ENCODE data around the gene TCF12. TPM values are rescaled to one million over a fixed set of nuclear protein-coding genes. Genes with fewer than 3 reads are reported as not detected.
"Not testable (repeated sequence)": the region's sequence is repeated elsewhere in the genome, so short reads cannot be mapped to it uniquely, and the experiment has no call there.

The TCF12 gene
- total RNA-seq, 2 experiments from 2014 or later: 55.8 to 59.4 TPM

- Mint-ChIP-seq H3K9me3 (peaks cover 12% of the 10 kb centered on the region), H3K4me3 (no peak overlapping the region), H3K27me3 (no peaks in the 10 kb centered on the region), H3K4me1 (peaks cover 29% of the 10 kb centered on the region), H3K27ac (no peak overlapping the region), H3K36me3 (peaks cover 42% of the 10 kb centered on the region)
- no peak for DNase-seq
Measured at GRCh38 chr15:56948764-56949101, 30.3 kb downstream of the TCF12 start.

GRCh38 chr15:56950979-56951378, 32.5 kb downstream of the TCF12 start:
- H3K4me1 Mint-ChIP-seq: peaks cover 26% of the 10 kb centered on the region
- no peak for DNase-seq
- peaks cover 44% of the 10 kb centered on the region for H3K36me3 Mint-ChIP-seq
- peaks cover 17% of the 10 kb centered on the region for H3K9me3 Mint-ChIP-seq
- no peak overlapping the region for H3K27ac Mint-ChIP-seq
- H3K4me3 Mint-ChIP-seq: no peak overlapping the region
- no peaks in the 10 kb centered on the region for H3K27me3 Mint-ChIP-seq

- Mint-ChIP-seq H3K27ac (no peak overlapping the region), H3K4me3 (no peak overlapping the region), H3K4me1 (peaks cover 22% of the 10 kb centered on the region)
Measured at GRCh38 chr15:56953790-56954189, 35.3 kb downstream of the TCF12 start.

GRCh38 chr15:56955011-56955410, 36.6 kb downstream of the TCF12 start:
- H3K27me3 Mint-ChIP-seq, H3K27ac Mint-ChIP-seq, H3K4me3 Mint-ChIP-seq, DNase-seq: not testable (repeated sequence)
- H3K4me1 Mint-ChIP-seq: peaks cover 25% of the 10 kb centered on the region
- peaks cover 20% of the 10 kb centered on the region for H3K9me3 Mint-ChIP-seq
- H3K36me3 Mint-ChIP-seq: peaks cover 47% of the 10 kb centered on the region

More at GRCh38 chr15:56953790-56954189, 35.3 kb downstream of the TCF12 start:
- no peak for DNase-seq
- H3K27me3 Mint-ChIP-seq: no peaks in the 10 kb centered on the region
- peaks cover 20% of the 10 kb centered on the region for H3K9me3 Mint-ChIP-seq
- H3K36me3 Mint-ChIP-seq: peaks cover 53% of the 10 kb centered on the region

GRCh38 chr15:56956538-56956937, 38.1 kb downstream of the TCF12 start:
- no peak overlapping the region for H3K27ac Mint-ChIP-seq
- no peak overlapping the region for H3K4me3 Mint-ChIP-seq
- DNase-seq: no peak
- peaks cover 20% of the 10 kb centered on the region for H3K9me3 Mint-ChIP-seq
- H3K36me3 Mint-ChIP-seq: peaks cover 41% of the 10 kb centered on the region
- H3K27me3 Mint-ChIP-seq: no peaks in the 10 kb centered on the region
- H3K4me1 Mint-ChIP-seq: peaks cover 28% of the 10 kb centered on the region

- Mint-ChIP-seq H3K27ac (no peak overlapping the region), H3K9me3 (peaks cover 20% of the 10 kb centered on the region), H3K36me3 (peaks cover 41% of the 10 kb centered on the region), H3K27me3 (no peaks in the 10 kb centered on the region), H3K4me1 (peaks cover 33% of the 10 kb centered on the region), H3K4me3 (no peak overlapping the region)
- no peak for DNase-seq
Measured at GRCh38 chr15:56957812-56958406, 39.5 kb downstream of the TCF12 start.

- H3K27ac Mint-ChIP-seq: no peak overlapping the region
- peaks cover 37% of the 10 kb centered on the region for H3K36me3 Mint-ChIP-seq
Measured at GRCh38 chr15:56959318-56959648, 40.8 kb downstream of the TCF12 start.

GRCh38 chr15:56960116-56960515, 41.7 kb downstream of the TCF12 start:
- no peak for DNase-seq
- no peak overlapping the region for H3K4me3 Mint-ChIP-seq
- peaks cover 13% of the 10 kb centered on the region for H3K9me3 Mint-ChIP-seq
- H3K27ac Mint-ChIP-seq: no peak overlapping the region
- H3K27me3 Mint-ChIP-seq: no peaks in the 10 kb centered on the region
- H3K4me1 Mint-ChIP-seq: peaks cover 51% of the 10 kb centered on the region
- H3K36me3 Mint-ChIP-seq: peaks cover 28% of the 10 kb centered on the region

More at GRCh38 chr15:56959318-56959648, 40.8 kb downstream of the TCF12 start:
- peaks cover 45% of the 10 kb centered on the region for H3K4me1 Mint-ChIP-seq
- no peaks in the 10 kb centered on the region for H3K27me3 Mint-ChIP-seq
- H3K4me3 Mint-ChIP-seq: no peak overlapping the region
- no peak for DNase-seq
- H3K9me3 Mint-ChIP-seq: peaks cover 18% of the 10 kb centered on the region

GRCh38 chr15:56963126-56963525, 44.7 kb downstream of the TCF12 start:
- Mint-ChIP-seq H3K4me1 (peaks cover 52% of the 10 kb centered on the region), H3K27me3 (no peaks in the 10 kb centered on the region), H3K27ac (no peak overlapping the region), H3K9me3 (no peaks in the 10 kb centered on the region), H3K36me3 (peaks cover 5% of the 10 kb centered on the region), H3K4me3 (no peak overlapping the region)
- DNase-seq: no peak

GRCh38 chr15:56963710-56964109, 45.3 kb downstream of the TCF12 start:
- Mint-ChIP-seq H3K9me3 (no peaks in the 10 kb centered on the region), H3K27me3 (no peaks in the 10 kb centered on the region), H3K4me3 (no peak overlapping the region), H3K36me3 (peaks cover 3% of the 10 kb centered on the region), H3K27ac (no peak overlapping the region), H3K4me1 (peaks cover 53% of the 10 kb centered on the region)
- DNase-seq: no peak

GRCh38 chr15:56964182-56964581, 45.7 kb downstream of the TCF12 start:
- H3K4me1 Mint-ChIP-seq: peaks cover 54% of the 10 kb centered on the region

GRCh38 chr15:56965231-56966013, 47.0 kb downstream of the TCF12 start:
- peaks cover 55% of the 10 kb centered on the region for H3K4me1 Mint-ChIP-seq
- no peak for DNase-seq
- H3K9me3 Mint-ChIP-seq: peaks cover 4% of the 10 kb centered on the region
- no peak overlapping the region for H3K4me3 Mint-ChIP-seq
- no peaks in the 10 kb centered on the region for H3K27me3 Mint-ChIP-seq
- H3K36me3 Mint-ChIP-seq: peaks cover 12% of the 10 kb centered on the region
- H3K27ac Mint-ChIP-seq: no peak overlapping the region

More at GRCh38 chr15:56964182-56964581, 45.7 kb downstream of the TCF12 start:
- DNase-seq: no peak
- H3K4me3 Mint-ChIP-seq: no peak overlapping the region
- H3K27ac Mint-ChIP-seq: peak overlapping the region; percentile 38
- H3K9me3 Mint-ChIP-seq: no peaks in the 10 kb centered on the region
- H3K36me3 Mint-ChIP-seq: peaks cover 8% of the 10 kb centered on the region
- no peaks in the 10 kb centered on the region for H3K27me3 Mint-ChIP-seq

GRCh38 chr15:56967336-56967735, 48.9 kb downstream of the TCF12 start:
- H3K27me3 Mint-ChIP-seq: no peaks in the 10 kb centered on the region
- no peak for DNase-seq

GRCh38 chr15:56968256-56968655, 49.8 kb downstream of the TCF12 start:
- Mint-ChIP-seq H3K27ac (no peak overlapping the region), H3K4me1 (peaks cover 60% of the 10 kb centered on the region), H3K9me3 (peaks cover 4% of the 10 kb centered on the region), H3K4me3 (no peak overlapping the region), H3K27me3 (no peaks in the 10 kb centered on the region), H3K36me3 (peaks cover 15% of the 10 kb centered on the region)
- no peak for DNase-seq

More at GRCh38 chr15:56967336-56967735, 48.9 kb downstream of the TCF12 start:
- Mint-ChIP-seq H3K4me1 (peaks cover 62% of the 10 kb centered on the region), H3K9me3 (peaks cover 4% of the 10 kb centered on the region), H3K27ac (no peak overlapping the region), H3K36me3 (peaks cover 16% of the 10 kb centered on the region), H3K4me3 (no peak overlapping the region)

GRCh38 chr15:56968821-56969220, 50.4 kb downstream of the TCF12 start:
- Mint-ChIP-seq H3K4me1 (peaks cover 60% of the 10 kb centered on the region), H3K27me3 (no peaks in the 10 kb centered on the region), H3K4me3 (no peak overlapping the region), H3K27ac (no peak overlapping the region), H3K36me3 (peaks cover 15% of the 10 kb centered on the region), H3K9me3 (peaks cover 4% of the 10 kb centered on the region)
- no peak for DNase-seq

Measured in activated naive CD8-positive, alpha-beta T cell treated with anti-CD3 and anti-CD28 coated beads for 36 hours (primary cell).